Measurements from ENCODE around the gene VTCN1.

Gene VTCN1

DNA sequence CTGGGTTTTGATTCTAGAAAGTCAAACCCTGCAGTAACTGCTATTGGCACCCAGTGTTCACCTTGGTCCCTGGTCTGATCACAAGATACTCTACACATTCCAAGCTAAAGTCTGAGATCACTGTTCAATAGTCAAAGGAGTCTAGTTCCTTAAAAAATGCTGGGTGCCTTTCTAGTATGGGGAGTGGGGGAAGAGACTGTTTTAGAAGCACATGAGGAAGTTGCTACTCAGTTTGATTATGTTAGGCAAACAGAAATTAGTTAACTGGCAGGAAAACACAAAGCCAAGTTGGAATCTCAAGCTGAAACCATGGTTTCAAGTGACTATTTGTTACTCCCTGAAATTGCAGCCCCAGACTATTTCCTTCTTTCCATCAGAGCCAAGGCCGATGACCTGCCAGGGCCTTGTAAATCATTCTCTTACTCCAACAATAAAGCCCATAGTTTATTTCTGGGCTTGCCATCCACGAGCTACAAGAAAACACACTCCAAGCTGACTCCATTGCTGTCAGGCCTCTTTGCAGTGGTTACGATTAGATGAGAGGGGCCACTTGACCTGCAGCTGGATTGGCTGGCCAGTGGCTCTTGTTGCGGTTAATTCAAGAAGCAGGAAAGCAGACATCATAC is 21.1 kb upstream of the VTCN1 start:
- TF ChIP-seq, protein P1, sequence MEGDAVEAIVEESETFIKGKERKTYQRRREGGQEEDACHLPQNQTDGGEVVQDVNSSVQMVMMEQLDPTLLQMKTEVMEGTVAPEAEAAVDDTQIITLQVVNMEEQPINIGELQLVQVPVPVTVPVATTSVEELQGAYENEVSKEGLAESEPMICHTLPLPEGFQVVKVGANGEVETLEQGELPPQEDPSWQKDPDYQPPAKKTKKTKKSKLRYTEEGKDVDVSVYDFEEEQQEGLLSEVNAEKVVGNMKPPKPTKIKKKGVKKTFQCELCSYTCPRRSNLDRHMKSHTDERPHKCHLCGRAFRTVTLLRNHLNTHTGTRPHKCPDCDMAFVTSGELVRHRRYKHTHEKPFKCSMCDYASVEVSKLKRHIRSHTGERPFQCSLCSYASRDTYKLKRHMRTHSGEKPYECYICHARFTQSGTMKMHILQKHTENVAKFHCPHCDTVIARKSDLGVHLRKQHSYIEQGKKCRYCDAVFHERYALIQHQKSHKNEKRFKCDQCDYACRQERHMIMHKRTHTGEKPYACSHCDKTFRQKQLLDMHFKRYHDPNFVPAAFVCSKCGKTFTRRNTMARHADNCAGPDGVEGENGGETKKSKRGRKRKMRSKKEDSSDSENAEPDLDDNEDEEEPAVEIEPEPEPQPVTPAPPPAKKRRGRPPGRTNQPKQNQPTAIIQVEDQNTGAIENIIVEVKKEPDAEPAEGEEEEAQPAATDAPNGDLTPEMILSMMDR (IDR thresholded peaks at IDR 0.05; ENCODE audit: extremely low read depth, insufficient read depth, missing control alignments): no peak
- DNase-seq (ENCODE audit: low spot score): no peak
- in situ Hi-C loops (cut with MboI; ENCODE audit: low pct_unique_long_range_greater_than_20kb, low sequenced_read_pairs, unreplicated experiment): no loop called here

DNA sequence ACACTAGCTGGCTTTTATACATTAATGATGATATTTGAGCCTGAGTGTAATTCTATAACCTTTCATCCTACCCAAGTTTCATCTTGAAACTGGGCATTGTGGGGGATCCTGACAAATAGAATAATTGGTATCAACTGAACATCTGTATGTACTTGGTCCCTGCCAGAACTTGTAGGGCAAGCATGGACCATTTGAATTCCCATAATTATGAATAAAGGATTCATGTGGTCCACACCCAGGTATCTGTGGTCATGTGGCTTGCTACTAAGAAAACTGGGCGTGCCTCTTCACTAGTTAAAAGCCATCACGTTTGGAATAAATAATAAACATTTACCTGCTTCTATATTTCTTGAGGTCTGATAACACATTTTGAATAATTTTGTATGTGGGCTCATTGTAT is 20.6 kb upstream of the VTCN1 start:
- no peak for DNase-seq (ENCODE audit: low spot score)
- in situ Hi-C loops (cut with MboI; ENCODE audit: low pct_unique_long_range_greater_than_20kb, low sequenced_read_pairs, unreplicated experiment): no loop called here

DNA sequence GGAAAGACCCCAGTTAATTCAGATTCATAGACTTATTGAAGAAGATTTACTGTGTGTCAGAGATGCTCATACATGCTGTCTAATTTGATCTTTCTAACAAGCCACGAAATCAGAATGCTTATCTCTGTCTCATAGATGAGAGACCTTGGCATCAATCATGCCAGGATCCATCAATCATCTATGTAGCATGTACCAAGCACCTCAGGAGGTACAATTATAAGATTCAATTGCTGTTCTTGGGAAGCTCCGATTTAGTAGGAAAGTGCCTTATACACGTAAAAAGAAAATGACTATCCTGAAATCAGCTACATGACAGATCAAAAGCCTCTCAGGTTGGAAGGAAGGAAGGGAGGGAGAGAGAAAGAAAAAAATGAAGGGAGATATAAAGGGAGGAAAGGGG is 18.5 kb upstream of the VTCN1 start:
- in situ Hi-C loops (cut with MboI; ENCODE audit: low pct_unique_long_range_greater_than_20kb, low sequenced_read_pairs, unreplicated experiment): no loop called here
- TF ChIP-seq, protein P1 (IDR thresholded peaks at IDR 0.05; ENCODE audit: extremely low read depth, insufficient read depth, missing control alignments): no peak
- no peak for DNase-seq (ENCODE audit: low spot score)

More for the DNA sequence above, 20.6 kb upstream of the VTCN1 start:
- TF ChIP-seq, protein P1 (IDR thresholded peaks at IDR 0.05; ENCODE audit: extremely low read depth, insufficient read depth, missing control alignments): no peak

DNA sequence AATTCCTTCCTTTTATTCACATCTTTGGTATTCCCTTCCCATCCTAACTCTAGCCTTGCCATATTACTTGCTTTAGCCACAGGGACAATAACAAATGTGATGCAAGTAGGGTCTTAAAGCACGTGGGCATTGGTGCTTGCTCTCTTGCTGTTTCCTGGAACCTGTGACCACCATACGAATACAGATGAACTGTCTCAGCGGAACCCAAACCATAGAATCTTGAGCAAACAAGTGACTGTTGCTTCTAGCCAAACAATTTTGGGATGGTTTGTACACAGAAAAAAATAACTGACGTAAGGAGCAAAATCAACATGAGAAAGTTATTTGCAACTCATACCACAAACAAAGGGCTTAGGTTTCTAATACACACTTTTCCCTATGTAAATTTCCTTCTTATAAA is 15.2 kb upstream of the VTCN1 start:
- no peak for DNase-seq (ENCODE audit: low spot score)
- TF ChIP-seq, protein P1 (IDR thresholded peaks at IDR 0.05; ENCODE audit: extremely low read depth, insufficient read depth, missing control alignments): no peak
- in situ Hi-C loops (cut with MboI; ENCODE audit: low pct_unique_long_range_greater_than_20kb, low sequenced_read_pairs, unreplicated experiment): no loop called here

DNA sequence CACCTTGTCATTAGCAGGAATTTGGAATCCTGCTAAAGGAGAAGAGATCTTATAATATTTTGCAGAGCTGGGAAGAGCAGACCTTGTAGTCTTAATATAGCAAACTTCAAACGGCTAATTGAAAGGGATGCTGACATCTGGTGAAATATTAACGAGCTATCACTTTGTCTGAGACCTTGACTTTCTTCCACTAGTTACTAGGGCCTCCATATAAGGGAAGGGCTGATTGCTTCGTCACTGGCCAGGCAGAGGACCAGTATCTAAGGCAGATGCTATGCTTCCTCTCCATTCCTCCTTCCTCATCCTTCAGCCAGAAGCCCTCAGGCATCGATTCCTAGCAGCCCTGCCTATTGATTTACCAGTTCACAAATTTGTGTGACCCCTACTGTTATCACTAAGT is 6.0 kb upstream of the VTCN1 start:
- in situ Hi-C loops (cut with MboI; ENCODE audit: low pct_unique_long_range_greater_than_20kb, low sequenced_read_pairs, unreplicated experiment): no loop called here
- TF ChIP-seq, protein P1 (IDR thresholded peaks at IDR 0.05; ENCODE audit: extremely low read depth, insufficient read depth, missing control alignments): no peak
- no peak for DNase-seq (ENCODE audit: low spot score)

DNA sequence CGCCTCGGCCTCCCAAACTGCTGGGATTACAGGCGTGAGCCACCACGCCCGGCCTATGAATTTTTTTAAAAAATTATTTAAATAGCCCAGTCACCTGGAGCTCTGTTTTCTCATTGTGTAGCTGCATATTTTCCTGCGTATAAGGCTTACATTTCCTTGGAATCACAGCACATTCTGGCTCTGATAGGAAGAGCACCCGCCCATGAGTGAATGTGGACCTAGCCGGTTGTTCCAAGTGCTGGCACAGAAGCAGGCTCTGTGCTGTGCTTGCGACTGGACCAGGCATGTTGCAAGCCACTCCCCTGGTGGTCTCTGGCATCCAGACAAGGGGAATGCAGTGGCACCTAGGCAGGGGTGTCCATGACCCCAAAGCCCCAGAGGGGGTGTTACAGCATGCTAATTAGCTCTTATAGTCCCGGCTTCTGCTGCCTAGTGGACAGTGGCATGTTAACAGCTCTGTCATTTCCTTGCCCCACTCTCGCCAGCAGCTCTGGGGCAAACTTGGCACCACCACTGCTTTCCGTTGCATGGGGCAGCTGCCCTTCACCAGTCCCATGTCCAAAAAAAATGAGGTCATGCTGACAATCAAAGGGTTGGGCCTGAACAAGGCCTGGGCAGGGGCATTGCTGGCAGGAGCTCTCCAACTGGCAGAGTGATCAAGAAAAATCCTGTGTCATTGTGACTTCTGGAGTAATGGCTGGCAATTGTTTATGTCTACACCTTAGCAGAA is 5.2 kb upstream of the VTCN1 start:
- in situ Hi-C loops (cut with MboI; ENCODE audit: low pct_unique_long_range_greater_than_20kb, low sequenced_read_pairs, unreplicated experiment): no loop called here
- TF ChIP-seq, protein P1 (IDR thresholded peaks at IDR 0.05; ENCODE audit: extremely low read depth, insufficient read depth, missing control alignments): no peak
- DNase-seq (ENCODE audit: low spot score): no peak

Data from GM13977 (cell line).